Muscle of leg (tissue), 11 donors: ENCODE results near the gene CAPZB. TPM values are rescaled to one million over a fixed set of nuclear protein-coding genes. Genes with fewer than 3 reads are reported as not detected.

Experiments used
- DNase-seq: peaks from one replicate; pipeline ENCODE4 v3.0.0; 2013
- H3K27ac ChIP-seq: one replicate; pipeline ENCODE4 v1.5.1; 2013; ENCODE audit warnings: mild to moderate bottlenecking, low read length, control low read depth
- H3K27me3 ChIP-seq: one replicate; pipeline ENCODE4 v1.6.1; 2013; ENCODE audit warnings: low read length; ENCODE audit not compliant: control insufficient read depth, insufficient read depth
- H3K36me3 ChIP-seq: one replicate; pipeline ENCODE4 v1.6.1; 2013; ENCODE audit warnings: low read length; ENCODE audit not compliant: control insufficient read depth, insufficient read depth
- H3K4me1 ChIP-seq: one replicate; pipeline ENCODE4 v1.6.1; 2013; ENCODE audit warnings: low read length; ENCODE audit not compliant: control insufficient read depth, insufficient read depth
- H3K4me3 ChIP-seq: one replicate; pipeline ENCODE4 v1.5.1; 2013; ENCODE audit warnings: low read length, control low read depth
- H3K9me3 ChIP-seq: replicated peaks from 2 replicates; pipeline ENCODE4 v1.6.1; 2013; ENCODE audit warnings: low read depth, low read length; ENCODE audit not compliant: control insufficient read depth
- WGBS: methylation state at CpG from one replicate; pipeline ENCODE4 v1.1.5; 2013; ENCODE audit warnings: missing lambda C conversion rate; ENCODE audit not compliant: insufficient coverage; 5-methylcytosine and 5-hydroxymethylcytosine counted together
- polyA plus RNA-seq, 8 donors: library from polyadenylated mRNA; unstranded; fragments of 120-200 nt; gene quantifications; one replicate each; pipeline versions ENCODE4 v1.2.1 to v1.2.3, GENCODE V29; 2013; ENCODE audit warnings: inconsistent platforms in 1 of 8, low replicate concordance in 1 of 8; ENCODE audit not compliant: insufficient read length in 8 of 8, insufficient read depth in 1 of 8
- total RNA-seq: library from RNA; stranded (reverse); fragments of 120-200 nt; gene quantifications from one replicate; pipeline ENCODE4 v1.2.4, GENCODE V29; 2013

Gene CAPZB
- total and polyA plus RNA-seq, 9 donors = 85.8 to 296 (median 267) TPM

DNA sequence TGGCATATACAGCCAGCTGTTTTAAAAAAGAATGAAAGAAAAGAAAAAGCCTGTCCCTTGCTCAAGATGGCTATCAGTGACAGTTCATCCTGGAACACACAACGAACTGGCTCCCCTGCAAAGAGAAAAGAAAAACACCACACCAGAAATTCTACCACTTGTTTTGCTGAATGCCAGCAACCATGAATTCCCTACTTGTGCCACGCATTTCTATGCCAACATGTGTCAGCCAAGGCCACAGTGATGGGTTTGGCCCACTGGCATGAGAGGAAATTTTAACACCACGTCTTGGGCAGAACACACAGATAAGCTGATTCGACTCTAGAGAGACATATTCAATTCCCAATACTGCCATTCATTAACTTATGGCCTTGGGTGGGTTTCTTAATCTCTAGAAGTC lies 64.0 kb downstream of the CAPZB start:
- Histone ChIP-seq H3K27me3 (no peaks in the 10 kb centered on the region), H3K4me3 (no peak overlapping the region), H3K36me3 (peaks cover 25% of the 10 kb centered on the region), H3K27ac (no peak overlapping the region), H3K4me1 (peaks cover 44% of the 10 kb centered on the region), H3K9me3 (no peaks in the 10 kb centered on the region)
- WGBS = no CpG with 5 or more reads among the region's 4 CpGs
- no peak for DNase-seq

DNA sequence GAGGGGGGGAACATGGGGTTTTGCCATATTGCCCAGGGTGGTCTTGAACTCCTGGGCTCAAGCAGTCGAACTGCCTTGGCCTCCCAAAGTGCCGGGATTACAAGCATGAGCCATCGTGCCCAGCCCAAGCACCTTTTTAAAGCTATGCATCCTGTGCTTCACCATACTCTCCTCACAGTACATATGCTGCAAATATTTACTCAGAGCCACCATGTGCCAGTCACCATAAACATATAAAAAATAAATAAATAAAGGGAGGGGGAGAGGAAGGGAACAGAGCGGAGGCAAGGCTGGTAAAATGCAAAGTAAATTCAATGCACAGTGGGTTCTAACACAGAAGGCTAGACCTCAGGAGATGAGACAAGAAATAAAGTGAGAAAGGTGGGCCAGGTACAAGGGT lies 64.7 kb downstream of the CAPZB start:
- 90% methylated on average over 3 of the region's 4 CpGs for WGBS
- Histone ChIP-seq H3K36me3 (peaks cover 27% of the 10 kb centered on the region), H3K4me3 (no peak overlapping the region), H3K9me3 (no peaks in the 10 kb centered on the region), H3K27ac (no peak overlapping the region), H3K4me1 (peaks cover 43% of the 10 kb centered on the region), H3K27me3 (no peaks in the 10 kb centered on the region)
- no peak for DNase-seq

DNA sequence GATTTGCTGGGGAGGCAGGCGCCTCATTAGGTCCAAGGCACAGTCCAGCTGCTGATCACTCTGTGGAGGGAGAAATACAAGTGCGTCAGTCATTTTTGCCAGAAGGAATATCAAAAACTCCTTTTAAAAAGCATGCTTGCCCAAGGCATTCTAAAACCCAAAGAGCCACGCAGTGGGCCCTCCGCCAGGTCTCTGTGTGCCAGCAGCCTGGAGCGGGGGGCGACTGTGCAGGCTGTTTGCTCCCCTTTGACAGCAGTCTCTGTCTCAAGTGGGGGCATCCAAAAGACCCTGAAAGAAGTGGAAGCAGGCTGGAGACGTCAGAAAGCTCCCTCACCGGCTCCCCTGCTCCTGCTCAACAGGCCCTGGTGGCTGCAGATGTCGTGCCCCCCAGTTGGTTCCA lies 65.6 kb downstream of the CAPZB start:
- Histone ChIP-seq H3K27ac (no peak overlapping the region), H3K27me3 (no peaks in the 10 kb centered on the region), H3K4me3 (no peak overlapping the region), H3K9me3 (no peaks in the 10 kb centered on the region), H3K4me1 (peaks cover 49% of the 10 kb centered on the region), H3K36me3 (peaks cover 27% of the 10 kb centered on the region)
- 76% methylated on average over 8 of the region's 9 CpGs for WGBS
- no peak for DNase-seq

DNA sequence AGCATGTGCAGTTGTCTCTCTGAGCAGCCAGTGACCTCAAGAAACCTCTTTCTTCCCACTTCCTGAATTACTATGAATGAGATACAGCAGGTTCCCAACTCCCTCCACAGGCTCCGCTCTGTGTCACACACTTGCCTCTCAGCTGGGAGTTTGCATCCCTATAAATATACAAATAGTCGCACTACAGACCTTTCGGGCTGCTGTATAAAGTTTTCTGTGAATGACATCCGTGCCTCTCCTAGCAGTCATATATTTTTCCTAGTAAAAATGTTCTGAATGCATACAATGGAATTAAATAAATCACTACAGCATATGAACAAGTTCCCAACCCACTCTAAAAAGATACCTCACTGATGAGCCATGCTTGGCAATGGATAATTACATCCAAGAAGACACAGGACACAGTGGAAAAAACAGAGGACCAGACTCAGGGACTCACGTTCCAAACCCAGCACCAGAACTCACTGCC lies 66.8 kb downstream of the CAPZB start:
- no peak overlapping the region for H3K4me3 ChIP-seq
- no peaks in the 10 kb centered on the region for H3K9me3 ChIP-seq
- H3K27ac ChIP-seq = no peak overlapping the region
- no CpG with 5 or more reads among the region's 5 CpGs for WGBS
- peaks cover 54% of the 10 kb centered on the region for H3K4me1 ChIP-seq
- peaks cover 27% of the 10 kb centered on the region for H3K36me3 ChIP-seq
- no peak for DNase-seq
- H3K27me3 ChIP-seq = no peaks in the 10 kb centered on the region

DNA sequence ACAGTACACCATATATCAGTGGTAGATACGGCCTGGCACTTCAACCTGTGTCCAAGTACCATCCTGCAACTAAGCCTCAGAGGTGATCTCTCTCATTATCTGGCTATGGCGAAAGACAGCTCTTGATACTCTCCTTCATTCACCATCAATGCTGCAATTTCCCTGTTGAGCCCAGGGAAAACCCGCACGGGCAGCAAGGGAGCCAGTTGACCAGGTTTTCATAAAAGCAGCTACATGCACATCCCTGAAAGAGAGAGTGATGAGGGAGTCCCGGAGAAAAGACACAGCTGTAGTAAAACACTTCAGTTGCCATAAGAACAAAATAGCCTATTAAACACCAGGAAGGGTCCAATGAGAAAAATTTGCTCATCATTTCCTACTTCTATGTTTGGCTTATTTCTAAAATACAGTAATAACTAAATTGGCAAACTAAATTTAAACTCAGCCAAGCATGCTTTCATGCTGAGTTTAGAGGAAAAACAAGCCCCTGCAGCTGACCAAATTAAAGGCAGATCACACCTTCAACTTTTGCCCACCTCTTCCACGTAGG lies 68.3 kb downstream of the CAPZB start:
- Histone ChIP-seq H3K36me3 (peaks cover 27% of the 10 kb centered on the region), H3K27me3 (no peaks in the 10 kb centered on the region), H3K4me3 (no peak overlapping the region), H3K4me1 (peaks cover 67% of the 10 kb centered on the region), H3K9me3 (no peaks in the 10 kb centered on the region), H3K27ac (peak overlapping the region; percentile 92)
- no CpG with 5 or more reads among the region's 6 CpGs for WGBS
- DNase-seq = peak; percentile 96

DNA sequence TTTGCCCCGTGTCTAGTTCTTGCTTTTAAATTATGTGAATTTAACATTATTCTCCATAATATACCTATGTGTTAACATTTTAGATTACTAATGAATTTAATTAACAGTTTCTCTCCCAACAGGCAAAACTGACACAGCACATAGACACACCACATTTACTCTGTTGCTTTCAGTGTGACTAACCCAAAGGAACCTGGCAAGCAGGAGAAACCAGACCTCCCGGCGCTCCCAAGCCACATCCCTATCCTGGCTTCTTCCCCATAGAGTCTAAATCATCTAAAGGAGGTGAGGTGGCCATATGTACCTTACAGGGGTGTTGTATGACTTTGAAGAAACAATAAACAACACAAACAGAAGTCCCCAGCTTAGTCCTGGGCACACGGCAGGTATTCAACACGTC lies 69.2 kb downstream of the CAPZB start:
- Histone ChIP-seq H3K9me3 (no peaks in the 10 kb centered on the region), H3K4me3 (no peak overlapping the region), H3K27me3 (no peaks in the 10 kb centered on the region), H3K4me1 (peaks cover 67% of the 10 kb centered on the region), H3K36me3 (peaks cover 30% of the 10 kb centered on the region), H3K27ac (peak overlapping the region; percentile 92)
- no peak for DNase-seq
- no CpG with 5 or more reads among the region's 5 CpGs for WGBS

DNA sequence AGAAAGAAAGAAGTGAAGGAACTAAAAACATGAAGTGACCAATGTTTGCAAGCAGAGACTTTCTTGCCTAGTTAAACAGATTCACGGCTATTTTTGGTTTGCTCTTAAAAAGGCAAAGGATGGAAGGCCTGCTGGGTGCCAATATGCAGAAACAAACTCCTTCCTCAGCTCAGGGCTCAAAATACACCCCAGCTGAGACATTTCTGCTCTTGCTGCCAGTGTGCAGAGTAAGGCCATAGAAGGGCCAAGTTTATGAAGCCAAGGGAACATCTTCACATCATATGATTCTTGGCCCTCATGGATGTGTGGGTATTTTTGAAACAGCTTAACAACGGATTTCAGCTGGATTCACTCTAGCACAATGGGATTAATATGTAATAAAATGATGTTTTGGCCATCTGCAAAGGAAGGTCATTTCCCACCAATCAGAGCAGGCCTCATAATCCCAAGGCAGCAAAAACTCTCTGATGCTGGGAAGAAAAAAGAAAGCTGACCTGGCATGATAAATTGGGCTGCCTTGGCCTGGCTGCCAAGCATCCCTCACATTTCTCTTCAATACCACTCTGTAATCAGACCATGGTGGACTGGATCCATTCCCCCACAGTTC lies 70.7 kb downstream of the CAPZB start:
- Histone ChIP-seq H3K9me3 (no peaks in the 10 kb centered on the region), H3K4me3 (no peak overlapping the region), H3K27ac (peak overlapping the region; percentile 91), H3K36me3 (peaks cover 27% of the 10 kb centered on the region), H3K27me3 (no peaks in the 10 kb centered on the region), H3K4me1 (peaks cover 62% of the 10 kb centered on the region)
- WGBS = no CpG with 5 or more reads among the region's 2 CpGs
- DNase-seq = peak; percentile 95

DNA sequence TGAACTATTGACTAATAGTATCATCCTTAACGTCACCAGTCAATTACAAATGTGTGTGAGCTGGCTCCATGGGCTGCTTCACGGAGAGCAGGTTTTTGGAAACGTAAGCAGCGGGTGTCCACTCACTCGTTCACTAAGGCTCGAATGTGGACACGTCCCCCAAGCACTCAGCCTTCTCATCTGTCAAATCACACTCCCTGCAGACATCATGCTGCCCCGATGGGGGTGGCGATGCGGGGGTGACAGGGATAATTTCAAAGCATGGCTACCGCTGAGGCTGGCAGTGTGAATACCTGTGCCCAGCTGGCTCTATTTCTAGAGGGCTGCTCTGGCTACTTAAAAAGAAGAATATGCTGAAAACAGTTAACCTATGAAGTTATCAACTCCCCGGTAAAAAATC lies 71.3 kb downstream of the CAPZB start:
- Histone ChIP-seq H3K36me3 (peaks cover 21% of the 10 kb centered on the region), H3K27ac (peak overlapping the region; percentile 91), H3K27me3 (no peaks in the 10 kb centered on the region), H3K4me3 (no peak overlapping the region), H3K9me3 (no peaks in the 10 kb centered on the region), H3K4me1 (peaks cover 58% of the 10 kb centered on the region)
- DNase-seq = no peak
- WGBS = 49% methylated on average over 6 of the region's 12 CpGs

DNA sequence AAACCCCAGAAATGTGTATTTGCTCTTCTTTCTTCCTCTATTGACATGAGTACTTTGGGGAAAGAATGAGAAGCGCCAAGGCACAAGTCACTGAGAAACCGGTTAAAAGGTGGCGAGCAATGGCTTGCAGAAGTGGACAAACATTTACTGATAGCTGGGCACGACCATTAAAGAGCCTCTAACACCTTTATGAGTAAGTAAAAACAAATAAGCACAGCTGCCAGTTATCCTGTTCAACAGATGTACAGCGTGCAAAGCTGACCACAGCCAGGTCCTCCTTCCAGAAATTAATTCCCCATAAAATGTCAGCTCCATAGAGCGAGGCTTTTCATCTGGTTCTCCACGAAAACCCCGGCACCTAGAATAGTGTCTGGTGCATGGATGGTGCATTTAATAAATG lies 72.7 kb downstream of the CAPZB start:
- Histone ChIP-seq H3K9me3 (no peaks in the 10 kb centered on the region), H3K4me1 (peaks cover 57% of the 10 kb centered on the region), H3K4me3 (no peak overlapping the region), H3K27ac (no peak overlapping the region), H3K36me3 (peaks cover 18% of the 10 kb centered on the region), H3K27me3 (no peaks in the 10 kb centered on the region)
- DNase-seq = no peak
- WGBS = 83% methylated on average over 2 of the region's 8 CpGs

DNA sequence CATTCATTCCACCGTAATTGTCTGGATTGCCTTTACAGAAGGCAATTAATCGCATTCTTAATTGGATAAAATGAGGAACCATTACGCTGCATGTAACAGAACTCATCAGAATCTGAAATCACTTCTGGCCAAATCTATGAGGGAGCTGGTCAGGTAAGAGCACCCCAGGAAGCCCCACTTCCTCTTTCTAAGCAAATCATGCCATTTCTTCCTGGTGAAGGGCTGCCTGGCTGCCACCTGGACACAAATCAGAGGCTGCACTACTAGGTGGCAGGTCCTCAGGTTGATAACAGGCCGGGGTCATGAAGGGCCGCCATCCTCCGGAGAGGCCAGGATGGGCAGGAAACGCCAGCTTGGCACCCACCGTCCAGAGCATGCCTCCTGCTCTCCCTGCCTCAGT lies 73.7 kb downstream of the CAPZB start:
- 74% methylated on average over 5 of the region's 8 CpGs for WGBS
- H3K4me1 ChIP-seq = peaks cover 53% of the 10 kb centered on the region
- H3K36me3 ChIP-seq = peaks cover 16% of the 10 kb centered on the region
- H3K27ac ChIP-seq = no peak overlapping the region
- H3K4me3 ChIP-seq = no peak overlapping the region
- no peaks in the 10 kb centered on the region for H3K27me3 ChIP-seq
- DNase-seq = no peak
- no peaks in the 10 kb centered on the region for H3K9me3 ChIP-seq
